ENCODE measurements around the gene PTK6. TPM values are rescaled to one million over a fixed set of nuclear protein-coding genes. Genes with fewer than 3 reads are reported as not detected.

Gene PTK6
- total RNA-seq, 2 experiments from 2014 or later = 0.34 to 0.78 TPM

DNA sequence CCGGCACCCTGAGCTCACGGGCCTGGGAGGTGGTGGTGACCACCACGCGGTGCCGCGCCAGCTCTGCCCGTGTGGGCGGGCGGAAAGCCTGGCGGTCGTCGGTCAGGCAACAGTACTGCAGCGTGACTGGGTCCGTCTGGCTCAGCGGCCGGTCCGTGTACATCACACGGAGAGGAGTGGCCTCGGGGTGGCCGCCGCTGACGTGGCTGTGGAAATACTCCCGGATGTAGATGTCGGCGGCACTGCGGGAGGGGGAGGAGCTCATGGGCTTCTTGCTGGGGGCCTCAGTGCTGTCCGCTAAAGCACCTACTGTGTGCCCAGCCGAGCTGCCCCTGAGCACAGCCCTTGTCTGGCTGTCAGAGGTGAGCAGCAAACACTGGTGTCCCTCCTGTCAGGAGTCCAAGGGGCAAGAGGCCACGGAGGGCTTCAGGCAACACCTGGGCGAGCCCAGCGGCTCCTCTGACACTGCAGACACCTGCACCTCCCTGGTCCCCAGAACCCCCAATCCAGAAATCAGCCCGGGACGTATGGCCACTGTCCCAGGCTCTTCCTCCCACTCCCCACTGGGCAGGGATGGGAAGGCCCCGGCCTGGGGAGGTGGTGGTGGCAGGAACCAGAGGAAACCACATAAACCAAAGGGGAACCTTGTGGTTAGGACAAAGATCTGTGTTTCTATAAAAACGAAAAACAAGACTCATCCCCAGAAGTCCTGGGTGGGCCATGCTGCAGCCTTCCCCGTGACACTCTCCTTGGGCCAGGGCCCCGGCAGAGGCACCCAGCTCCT, 30.4 kb upstream of the PTK6 start:
- peaks cover 2% of the 10 kb centered on the region for H3K27me3 Mint-ChIP-seq
- H3K4me3 Mint-ChIP-seq = peak overlapping the region; percentile 45
- H3K9me3 Mint-ChIP-seq = no peaks in the 10 kb centered on the region
- POLR2A ChIA-PET = interaction anchor here (0.6 to 1.9 kb wide), 4 partner anchors 19 to 147 kb away, joined by 3 to 4 read pairs (median 4); no protein-coding TSS in a partner anchor
- peaks cover 25% of the 10 kb centered on the region for H3K4me1 Mint-ChIP-seq (ENCODE audit: low read depth)
- H3K36me3 Mint-ChIP-seq = no peaks in the 10 kb centered on the region
- CTCF ChIA-PET = interaction anchor here (0.9 to 2.1 kb wide), 6 partner anchors 24 to 471 kb away, joined by 3 to 11 read pairs (median 4); partner anchors contain the start of genes PTK6 and RTEL1
- peak overlapping the region; percentile 42 for H3K27ac Mint-ChIP-seq
- intact Hi-C loops (cut with micrococcal nuclease) = no loop called here
- peak; percentile 80 for DNase-seq

DNA sequence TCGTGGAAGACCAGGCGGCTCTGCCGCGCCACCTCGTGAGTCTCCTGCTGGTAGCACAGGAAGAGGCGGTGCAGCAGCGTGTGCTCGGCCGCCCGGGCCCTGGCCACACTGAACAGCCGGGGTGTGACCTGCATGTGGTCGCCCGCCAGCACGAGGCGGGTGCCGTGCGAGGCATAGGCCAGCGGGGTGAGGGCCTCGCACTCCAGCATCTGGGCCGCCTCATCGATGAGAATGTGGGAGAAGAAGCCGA, 29.9 kb upstream of the PTK6 start:
- no peak overlapping the region for H3K27ac Mint-ChIP-seq
- no peak for DNase-seq
- H3K27me3 Mint-ChIP-seq = peaks cover 2% of the 10 kb centered on the region
- intact Hi-C loops (cut with micrococcal nuclease) = no loop called here
- no peak overlapping the region for H3K4me3 Mint-ChIP-seq
- H3K4me1 Mint-ChIP-seq (ENCODE audit: low read depth) = peaks cover 25% of the 10 kb centered on the region
- no peaks in the 10 kb centered on the region for H3K36me3 Mint-ChIP-seq
- ChIA-PET CTCF (interaction anchor here (0.9 to 2.1 kb wide), 5 partner anchors 24 to 472 kb away, joined by 3 to 11 read pairs (median 4); partner anchors contain the start of genes PTK6 and RTEL1), POLR2A (interaction anchor here (0.6 kb wide), 1 partner anchor 91 kb away, joined by 3 read pairs; no protein-coding TSS in a partner anchor)
- H3K9me3 Mint-ChIP-seq = no peaks in the 10 kb centered on the region

- H3K4me1 Mint-ChIP-seq (ENCODE audit: low read depth) = peaks cover 25% of the 10 kb centered on the region
- no peaks in the 10 kb centered on the region for H3K36me3 Mint-ChIP-seq
- intact Hi-C loops (cut with micrococcal nuclease) = no loop called here
- ChIA-PET POLR2A (interaction anchor here (0.6 to 0.7 kb wide), 2 partner anchors 29 to 90 kb away, joined by 3 read pairs; no protein-coding TSS in a partner anchor), CTCF (interaction anchor here (0.9 to 2.1 kb wide), 2 partner anchors 23 to 29 kb away, joined by 3 to 11 read pairs; partner anchors contain the start of gene PTK6)
- no peak overlapping the region for H3K27ac Mint-ChIP-seq
- H3K9me3 Mint-ChIP-seq = no peaks in the 10 kb centered on the region
- DNase-seq = no peak
- peaks cover 2% of the 10 kb centered on the region for H3K27me3 Mint-ChIP-seq
- H3K4me3 Mint-ChIP-seq = no peak overlapping the region
These were observed 29.4 kb upstream of the PTK6 start for GRCh38 chr20:63566395-63567135.

DNA sequence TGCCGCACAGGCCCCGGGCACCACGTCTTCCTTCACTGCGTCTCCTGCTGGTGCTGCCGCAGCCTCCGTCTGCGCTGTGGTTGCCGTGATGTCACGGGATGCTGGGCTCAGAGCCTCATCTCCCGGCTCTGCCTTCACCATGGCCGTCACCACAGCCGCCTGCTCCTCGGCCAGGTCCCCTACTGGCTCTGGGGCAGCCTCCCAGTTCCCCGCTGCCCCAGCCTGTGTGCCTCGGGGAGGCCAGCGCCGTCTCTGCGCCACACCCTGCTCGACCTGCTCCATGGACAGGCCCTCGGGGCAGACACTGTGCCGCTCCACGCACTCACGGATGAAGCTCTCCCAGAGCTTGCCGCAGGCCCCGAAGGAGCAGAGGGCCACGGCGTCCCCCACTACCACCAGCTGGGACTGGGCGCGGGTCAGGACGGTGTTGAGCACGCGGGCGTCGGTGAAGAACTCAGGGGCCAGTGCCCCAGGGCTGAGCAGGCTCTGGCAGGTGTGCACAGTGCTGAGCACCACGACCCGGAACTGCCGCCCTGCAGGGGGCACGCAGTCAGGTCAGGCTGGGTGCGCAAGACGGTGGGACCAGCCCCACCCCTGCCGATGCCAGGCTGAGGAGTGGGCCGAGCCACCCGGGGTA, 28.6 kb upstream of the PTK6 start:
- DNase-seq = no peak
- ChIA-PET CTCF (no interaction called here), POLR2A (interaction anchor here (0.5 to 1.0 kb wide), 3 partner anchors 28 to 292 kb away, joined by 3 to 4 read pairs (median 3); no protein-coding TSS in a partner anchor)
- intact Hi-C loops (cut with micrococcal nuclease) = no loop called here
- Mint-ChIP-seq H3K27ac (no peak overlapping the region), H3K36me3 (no peaks in the 10 kb centered on the region), H3K9me3 (no peaks in the 10 kb centered on the region), H3K27me3 (peaks cover 2% of the 10 kb centered on the region), H3K4me3 (no peak overlapping the region), H3K4me1 (ENCODE audit: low read depth) (peaks cover 25% of the 10 kb centered on the region)

GRCh38 chr20:63565021-63565698, 28.0 kb upstream of the PTK6 start:
- peaks cover 2% of the 10 kb centered on the region for H3K27me3 Mint-ChIP-seq
- peaks cover 3% of the 10 kb centered on the region for H3K36me3 Mint-ChIP-seq
- DNase-seq = no peak
- peaks cover 25% of the 10 kb centered on the region for H3K4me1 Mint-ChIP-seq (ENCODE audit: low read depth)
- intact Hi-C loops (cut with micrococcal nuclease) = no loop called here
- H3K4me3 Mint-ChIP-seq = no peak overlapping the region
- ChIA-PET POLR2A (interaction anchor here (0.5 to 1.0 kb wide), 2 partner anchors 77 to 292 kb away, joined by 3 to 4 read pairs; no protein-coding TSS in a partner anchor), CTCF (no interaction called here)
- no peaks in the 10 kb centered on the region for H3K9me3 Mint-ChIP-seq
- H3K27ac Mint-ChIP-seq = no peak overlapping the region

DNA sequence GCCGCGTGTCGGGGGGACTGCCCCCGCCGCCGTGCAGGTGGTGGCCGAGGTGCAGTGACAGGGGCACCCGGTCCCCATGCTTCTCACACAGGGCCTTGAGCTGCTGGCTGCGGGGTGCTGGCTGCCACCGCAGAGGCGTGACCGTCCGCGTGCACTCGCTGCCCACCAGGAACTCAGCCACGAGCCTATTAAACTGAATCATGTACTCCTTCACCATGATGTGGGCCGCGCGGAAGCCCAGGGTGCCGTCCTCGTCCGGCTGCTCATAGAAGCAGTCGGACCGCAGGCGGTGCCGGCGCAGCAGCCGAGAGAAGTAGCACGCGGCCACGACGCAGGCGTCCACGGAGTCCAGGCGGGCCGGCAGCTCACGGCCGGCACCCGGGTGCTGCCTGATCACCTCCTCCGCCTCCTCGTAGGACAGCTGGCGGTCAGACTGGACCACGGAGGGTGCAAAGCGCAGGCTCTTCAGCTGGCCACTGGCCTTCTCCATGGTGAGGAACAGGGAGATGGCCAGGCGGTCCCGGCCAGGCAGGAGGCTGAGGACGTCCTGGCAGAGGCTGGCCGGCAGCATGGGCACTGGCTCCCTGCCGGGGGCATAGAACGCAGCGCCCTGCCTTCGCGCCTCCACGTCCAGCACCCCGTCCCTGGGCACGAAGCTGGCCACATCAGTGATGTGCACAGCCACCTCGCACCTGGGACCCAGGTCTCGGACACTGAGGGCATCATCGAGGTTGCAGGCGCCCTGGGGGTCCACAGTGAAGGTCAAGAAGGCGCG, 27.0 kb upstream of the PTK6 start:
- ChIA-PET POLR2A (interaction anchor here (1.0 kb wide), 1 partner anchor 78 kb away, joined by 4 read pairs; no protein-coding TSS in a partner anchor), CTCF (interaction anchor here (1.3 kb wide), 1 partner anchor 27 kb away, joined by 4 read pairs; the partner anchor contains the start of gene PTK6)
- Mint-ChIP-seq H3K4me3 (no peak overlapping the region), H3K9me3 (no peaks in the 10 kb centered on the region), H3K27me3 (peaks cover under 1% of the 10 kb centered on the region), H3K4me1 (ENCODE audit: low read depth) (peaks cover 24% of the 10 kb centered on the region), H3K27ac (no peak overlapping the region), H3K36me3 (peaks cover 4% of the 10 kb centered on the region)
- no peak for DNase-seq
- intact Hi-C loops (cut with micrococcal nuclease) = no loop called here

GRCh38 chr20:63563225-63563935, 26.2 kb upstream of the PTK6 start:
- Mint-ChIP-seq H3K27me3 (no peaks in the 10 kb centered on the region), H3K4me1 (ENCODE audit: low read depth) (peaks cover 16% of the 10 kb centered on the region), H3K27ac (no peak overlapping the region), H3K36me3 (peaks cover 4% of the 10 kb centered on the region), H3K4me3 (no peak overlapping the region), H3K9me3 (no peaks in the 10 kb centered on the region)
- intact Hi-C loops (cut with micrococcal nuclease) = no loop called here
- no peak for DNase-seq
- POLR2A ChIA-PET = no interaction called here
- CTCF ChIA-PET = interaction anchor here (1.3 kb wide), 1 partner anchor 26 kb away, joined by 4 read pairs; the partner anchor contains the start of gene PTK6

GRCh38 chr20:63562461-63563224, 25.5 kb upstream of the PTK6 start:
- DNase-seq = no peak
- POLR2A ChIA-PET = interaction anchor here (0.7 kb wide), 1 partner anchor 42 kb away, joined by 3 read pairs; the partner anchor contains the start of gene PPDPF

DNA sequence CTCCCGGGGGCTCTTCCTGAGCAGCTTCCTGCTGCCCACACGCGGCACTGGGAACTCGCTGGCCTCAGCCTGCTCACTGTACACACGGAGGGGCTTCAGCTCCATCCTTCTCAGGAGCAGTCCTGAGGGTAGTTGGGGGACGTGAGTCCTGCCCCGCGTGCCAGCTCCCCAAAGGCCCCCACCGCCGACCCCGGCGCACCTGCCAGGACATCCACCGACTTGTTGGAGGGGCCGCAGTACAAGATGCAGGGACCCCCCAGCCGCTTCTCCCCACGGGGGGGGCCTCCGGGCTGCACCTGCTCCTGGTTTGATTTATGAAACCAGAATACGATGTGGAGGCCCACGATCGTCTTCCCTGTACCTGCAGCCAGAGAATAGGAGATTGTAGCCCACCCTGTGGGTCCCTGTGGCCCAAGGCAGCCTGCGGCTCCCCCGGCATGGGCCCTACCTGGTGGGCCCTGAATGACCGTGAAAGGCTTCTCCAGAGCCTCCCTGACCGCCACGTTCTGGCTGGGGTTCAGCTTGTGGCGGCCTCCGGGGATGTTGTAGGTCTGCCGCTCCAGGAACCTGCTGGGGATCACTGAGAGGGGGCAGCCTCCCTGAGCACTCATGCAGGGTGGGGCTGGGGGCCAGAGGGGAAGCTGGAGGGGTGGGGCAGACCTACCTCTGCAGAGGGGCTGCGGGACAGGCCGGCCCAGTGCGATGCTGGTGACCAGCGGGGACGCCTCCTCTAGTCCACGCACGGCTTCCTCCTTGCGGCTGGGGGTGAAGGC, 24.6 kb upstream of the PTK6 start:
- no peak overlapping the region for H3K4me3 Mint-ChIP-seq
- intact Hi-C loops (cut with micrococcal nuclease) = no loop called here
- POLR2A ChIA-PET = interaction anchor here (0.7 kb wide), 1 partner anchor 41 kb away, joined by 3 read pairs; the partner anchor contains the start of gene PPDPF
- H3K36me3 Mint-ChIP-seq = peaks cover 4% of the 10 kb centered on the region
- H3K9me3 Mint-ChIP-seq = no peaks in the 10 kb centered on the region
- CTCF ChIA-PET = interaction anchor here (0.6 to 0.8 kb wide), 2 partner anchors 24 to 499 kb away, joined by 3 read pairs; no protein-coding TSS in a partner anchor
- peaks cover under 1% of the 10 kb centered on the region for H3K4me1 Mint-ChIP-seq (ENCODE audit: low read depth)
- no peak overlapping the region for H3K27ac Mint-ChIP-seq
- DNase-seq = no peak
- no peaks in the 10 kb centered on the region for H3K27me3 Mint-ChIP-seq

More at GRCh38 chr20:63562461-63563224, 25.5 kb upstream of the PTK6 start:
- no peaks in the 10 kb centered on the region for H3K27me3 Mint-ChIP-seq
- peaks cover 9% of the 10 kb centered on the region for H3K4me1 Mint-ChIP-seq (ENCODE audit: low read depth)
- intact Hi-C loops (cut with micrococcal nuclease) = no loop called here
- no peaks in the 10 kb centered on the region for H3K9me3 Mint-ChIP-seq
- CTCF ChIA-PET = interaction anchor here (0.8 to 1.3 kb wide), 2 partner anchors 25 kb away, joined by 3 to 4 read pairs; partner anchors contain the start of gene PTK6
- no peak overlapping the region for H3K4me3 Mint-ChIP-seq
- peaks cover 4% of the 10 kb centered on the region for H3K36me3 Mint-ChIP-seq
- no peak overlapping the region for H3K27ac Mint-ChIP-seq
